Measurements from ENCODE around the gene C1orf159.
A peak's percentile ranks its signal among the peaks of the same experiment; 100 is the strongest.

Gene C1orf159

GRCh38 chr1:1091344-1092148, 24.3 kb downstream of the C1orf159 start:
- no peak for DNase-seq

DNA sequence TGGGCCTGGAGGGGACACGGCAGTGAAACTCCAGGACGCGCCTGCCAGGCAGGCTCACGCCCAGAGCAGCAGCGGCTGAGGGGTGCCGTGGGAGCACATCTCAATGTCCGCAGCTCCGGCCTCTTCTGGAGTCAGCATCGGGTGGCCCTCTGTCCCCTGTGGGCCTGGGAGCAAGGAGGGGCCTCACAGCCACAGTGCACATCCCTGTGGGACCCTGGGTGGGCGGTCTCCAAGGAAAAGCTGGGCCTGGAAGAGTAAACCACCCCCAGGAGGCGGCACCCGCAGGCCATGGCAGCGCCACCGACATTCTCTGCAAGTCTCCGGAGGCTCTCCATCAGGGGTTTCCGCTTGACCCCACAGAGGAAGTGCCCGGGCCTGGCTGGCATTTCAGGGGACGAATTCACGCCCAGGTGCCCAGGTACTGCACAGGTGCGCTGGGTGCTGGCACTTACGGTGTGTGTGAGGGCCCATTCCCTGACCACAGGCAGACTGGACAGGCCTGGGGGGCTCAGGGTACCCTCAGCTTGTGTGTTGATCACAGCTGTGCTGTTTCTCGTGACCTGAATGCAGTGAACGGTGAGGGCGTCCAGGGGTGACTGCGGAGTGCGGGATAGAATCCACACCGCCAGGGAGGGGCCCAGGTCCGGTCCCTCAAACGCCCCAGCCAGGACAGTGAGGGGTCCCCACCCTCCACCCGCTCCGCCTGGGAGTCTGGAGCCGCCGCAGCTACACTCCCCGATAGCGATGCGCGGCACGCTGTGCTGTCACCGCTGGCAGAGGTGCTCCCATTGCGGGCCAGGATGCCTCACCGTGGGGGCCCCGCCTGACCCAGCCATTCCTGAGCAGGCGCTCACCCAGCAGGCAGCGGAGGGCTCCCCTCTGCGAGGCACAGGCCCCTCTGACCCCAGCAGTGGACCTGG, 25.2 kb downstream of the C1orf159 start:
- DNase-seq = no peak

DNA sequence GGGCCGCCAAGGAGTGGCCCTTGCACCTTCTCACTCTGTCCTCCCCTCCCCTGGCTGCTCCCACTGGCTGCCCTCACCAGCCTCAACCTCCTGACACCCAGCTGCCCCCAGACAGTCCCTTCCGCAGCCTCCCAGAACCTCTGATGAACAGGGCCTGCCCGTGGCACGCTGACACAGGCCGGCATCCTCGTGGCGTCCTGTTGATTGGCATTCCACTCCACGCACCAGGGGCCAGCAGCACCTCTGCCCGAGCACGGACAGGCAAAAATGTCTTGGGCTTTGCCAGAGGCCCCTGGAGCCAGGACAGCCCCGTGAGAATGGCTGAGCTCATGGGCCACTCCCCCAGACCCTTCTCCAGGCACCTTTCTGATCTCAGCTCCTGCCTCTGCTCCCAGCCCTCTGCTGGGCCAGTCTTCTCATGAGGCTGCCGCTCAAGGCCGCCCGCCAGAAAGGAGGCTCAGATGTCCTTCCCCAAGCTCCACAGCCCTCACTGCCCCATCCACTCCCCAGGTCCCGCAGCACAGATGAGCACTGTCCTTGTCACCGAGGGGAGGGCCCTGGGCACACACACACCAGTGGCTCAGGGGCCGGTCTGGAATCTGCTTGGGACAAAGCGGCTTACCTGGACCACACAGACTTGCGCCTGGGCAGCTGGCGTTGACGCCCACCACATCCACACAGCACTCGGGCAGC, 26.0 kb downstream of the C1orf159 start:
- no peak for DNase-seq

- no peak for DNase-seq
Observed at GRCh38 chr1:1088801-1089680, 26.8 kb downstream of the C1orf159 start.

- DNase-seq = no peak
Observed at GRCh38 chr1:1088029-1088800, 27.7 kb downstream of the C1orf159 start.

DNA sequence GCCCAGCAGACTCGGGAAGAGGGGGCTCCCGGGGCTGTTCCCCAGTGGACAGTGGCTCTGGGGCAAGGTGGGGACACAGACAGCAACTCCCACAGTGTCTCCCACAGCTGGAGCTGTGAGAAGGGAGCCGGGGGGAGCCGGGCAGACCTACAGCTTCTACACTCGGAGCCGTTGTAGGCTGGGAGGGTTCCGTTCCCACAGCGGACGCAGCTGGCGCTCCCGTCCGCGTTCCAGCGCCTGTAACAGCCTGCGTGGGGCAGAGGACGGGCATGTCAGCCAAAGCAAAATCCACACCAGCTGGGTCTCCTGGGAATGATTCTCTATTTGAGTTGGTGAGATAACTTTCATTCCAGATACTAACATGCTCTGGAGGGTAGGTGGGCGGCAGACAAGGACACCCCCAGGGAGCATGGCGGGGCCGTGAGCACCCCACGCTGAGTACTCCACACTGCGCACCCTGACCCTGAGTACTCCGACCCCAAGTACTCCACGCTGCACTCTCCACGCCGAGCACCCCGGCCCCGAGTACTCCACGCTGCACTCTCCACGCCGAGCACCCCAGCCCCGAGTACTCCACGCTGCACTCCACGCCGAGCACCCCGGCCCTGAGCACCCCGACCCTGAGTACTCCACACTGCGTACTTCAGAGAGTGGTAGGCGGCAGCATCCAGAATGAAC, 28.4 kb downstream of the C1orf159 start:
- DNase-seq = no peak

- no peak for DNase-seq
Observed at GRCh38 chr1:1086911-1087341, 29.0 kb downstream of the C1orf159 start.

DNA sequence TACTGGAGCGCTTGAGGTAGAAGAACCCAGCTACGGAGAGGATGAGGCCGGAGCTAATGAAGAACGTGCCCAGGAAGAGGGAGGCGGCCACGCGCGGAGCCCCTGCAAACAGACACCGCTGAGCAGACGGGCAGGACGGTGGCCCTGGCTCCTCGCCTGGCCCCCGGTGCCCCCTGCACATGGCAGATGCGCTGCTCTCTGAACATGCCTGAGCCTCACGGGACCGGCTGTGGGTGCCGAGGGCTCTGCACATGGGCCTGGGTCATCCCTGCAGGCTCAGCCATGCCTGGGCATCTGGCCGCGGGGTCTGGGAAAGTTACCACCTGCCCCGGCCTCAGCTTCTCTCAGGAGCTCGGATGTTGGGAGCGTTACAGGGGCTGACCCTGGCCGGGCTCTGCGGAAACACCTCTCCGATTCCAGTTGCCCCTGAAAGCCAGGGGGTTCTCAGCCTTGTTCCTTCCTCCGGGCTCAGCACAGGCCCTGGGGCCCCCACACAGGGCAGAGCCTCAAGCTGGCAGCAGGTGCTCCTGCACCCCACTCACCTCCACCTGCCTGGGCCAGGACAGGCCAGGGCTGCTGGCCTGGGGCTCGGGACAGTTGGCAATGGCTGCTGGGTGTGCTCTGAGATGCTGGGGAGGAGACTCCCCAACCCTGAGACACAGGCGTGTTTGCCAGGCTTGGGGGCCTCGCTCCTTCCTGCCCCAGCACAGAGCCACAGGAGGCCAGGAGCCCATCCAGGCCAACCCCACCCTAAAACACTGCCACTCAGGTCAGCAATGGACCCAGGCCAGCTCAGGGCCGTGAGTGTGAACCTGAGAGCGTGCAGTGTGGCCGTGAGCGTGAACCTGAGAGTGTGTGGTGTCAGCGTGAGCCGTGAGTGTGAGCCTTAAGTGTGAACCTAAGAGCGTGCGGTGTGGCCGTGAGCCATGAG, 29.7 kb downstream of the C1orf159 start:
- no peak for DNase-seq

GRCh38 chr1:1085171-1085841, 30.6 kb downstream of the C1orf159 start:
- no peak for DNase-seq

DNA sequence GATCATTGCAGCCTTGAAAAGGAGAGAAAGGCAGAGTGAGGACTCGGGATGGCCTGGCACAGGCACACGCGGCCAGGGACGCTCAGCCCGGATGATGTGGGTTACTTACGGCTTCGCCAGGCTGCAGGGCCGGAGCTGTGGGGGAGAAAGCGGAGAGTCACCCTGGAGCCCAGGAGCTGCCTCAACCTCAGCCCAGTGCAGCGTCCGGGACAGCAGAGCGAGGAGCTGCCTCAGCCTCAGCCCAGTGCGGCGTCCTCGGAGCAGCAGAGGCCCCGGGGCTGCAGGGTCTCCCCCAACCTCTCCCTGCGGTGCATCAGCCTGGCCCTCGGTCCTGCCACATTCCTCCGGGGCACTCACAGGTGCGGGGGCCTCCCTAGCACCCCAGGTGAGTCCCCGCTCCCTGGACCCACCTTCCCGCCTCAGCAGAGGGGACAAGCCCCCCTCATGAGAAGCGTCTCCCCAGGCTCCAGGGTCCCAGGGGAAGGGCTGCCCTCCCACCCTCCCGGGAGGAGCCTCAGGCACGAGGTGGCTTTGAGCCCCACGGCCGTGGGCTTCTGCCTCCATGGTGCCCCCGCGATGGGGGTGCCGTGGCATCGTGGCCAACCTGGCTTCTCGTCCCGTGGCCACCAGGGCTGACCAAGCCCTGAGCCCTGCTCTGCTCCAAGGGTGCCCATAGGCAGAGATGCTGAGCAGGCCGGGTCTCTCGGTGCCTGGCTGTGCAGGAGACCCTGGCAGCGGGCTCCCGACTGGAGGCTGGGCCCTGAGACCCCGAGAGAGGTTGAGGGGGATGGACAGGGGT, 31.3 kb downstream of the C1orf159 start:
- DNase-seq = peak; percentile 1

DNA sequence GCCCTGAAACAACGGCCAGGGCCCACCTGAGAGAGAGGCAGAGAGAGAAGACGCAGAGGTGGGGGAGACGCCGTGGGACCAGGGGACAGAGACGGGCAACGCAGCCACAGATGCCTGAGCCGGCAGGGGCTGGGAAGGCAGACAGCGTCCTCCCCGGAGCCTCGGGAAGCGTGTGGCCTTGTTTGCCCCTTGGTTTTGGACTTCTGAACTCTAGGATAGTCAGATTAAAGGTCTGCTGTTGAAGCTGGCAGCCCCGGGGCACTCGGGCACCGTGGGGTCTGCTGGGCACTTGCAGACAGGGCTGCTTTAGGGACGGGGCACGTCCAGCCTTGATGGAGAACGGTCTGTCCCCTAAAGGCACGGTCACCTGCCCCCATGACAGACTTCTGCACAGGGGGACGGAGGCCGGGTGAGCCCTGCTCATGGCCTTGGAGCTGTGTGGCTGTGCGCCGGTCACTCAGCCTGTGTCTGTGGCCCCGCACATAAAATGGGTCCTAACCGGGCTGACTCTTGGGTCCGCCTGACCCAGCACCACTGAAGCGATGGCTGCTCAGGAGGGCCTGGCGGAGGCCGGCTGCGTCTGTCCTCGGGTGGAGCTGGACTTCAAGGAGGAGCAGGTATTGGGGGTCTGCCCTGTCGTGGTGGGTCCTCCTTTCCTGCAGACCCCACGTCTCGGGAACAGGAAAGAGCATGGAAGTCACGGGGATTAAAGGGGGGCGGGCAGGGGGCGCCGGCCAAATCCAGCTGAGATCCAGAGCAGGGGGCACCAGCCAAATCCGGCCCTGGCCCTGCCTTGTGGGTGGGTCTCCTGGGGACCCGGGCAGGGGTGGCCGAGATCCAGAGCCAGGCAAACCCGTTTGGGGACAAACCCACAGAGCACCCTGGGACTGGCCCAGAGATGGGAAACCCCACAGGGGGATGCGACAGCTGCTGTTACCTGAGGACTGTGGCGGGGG, 32.2 kb downstream of the C1orf159 start:
- DNase-seq = peak; percentile 3

DNA sequence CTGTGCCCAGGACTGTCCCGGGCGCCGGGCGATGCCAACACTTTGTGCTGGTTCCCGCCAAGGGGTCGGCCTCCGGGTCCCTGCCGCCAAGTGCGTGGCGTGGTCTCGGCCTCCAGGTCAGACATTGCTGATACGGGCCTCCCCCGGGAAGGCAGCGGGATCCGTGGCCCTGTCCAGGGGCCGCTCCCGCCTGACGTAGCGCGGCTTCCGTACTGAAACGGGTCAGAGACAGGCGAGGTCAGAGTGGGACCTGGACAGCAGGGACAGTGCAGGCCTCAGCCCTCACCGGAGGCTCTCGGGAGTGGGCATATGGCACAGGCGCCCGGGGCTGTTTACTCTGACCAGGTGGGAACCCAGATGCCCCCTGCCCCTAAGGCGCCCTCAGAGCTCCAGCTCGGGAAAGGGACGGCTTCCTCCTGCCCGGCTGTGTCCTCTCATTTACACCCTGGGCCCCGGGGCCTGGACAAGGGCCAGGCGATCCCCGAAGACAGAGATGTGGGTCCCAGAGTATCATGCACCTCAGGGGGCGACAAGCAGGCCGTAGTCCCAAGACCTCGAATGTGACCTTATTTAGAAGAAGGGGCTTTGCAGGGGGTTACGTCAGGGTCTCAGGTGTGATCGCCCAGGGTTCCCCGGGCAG, 33.0 kb downstream of the C1orf159 start:
- DNase-seq = peak; percentile 1

DNA sequence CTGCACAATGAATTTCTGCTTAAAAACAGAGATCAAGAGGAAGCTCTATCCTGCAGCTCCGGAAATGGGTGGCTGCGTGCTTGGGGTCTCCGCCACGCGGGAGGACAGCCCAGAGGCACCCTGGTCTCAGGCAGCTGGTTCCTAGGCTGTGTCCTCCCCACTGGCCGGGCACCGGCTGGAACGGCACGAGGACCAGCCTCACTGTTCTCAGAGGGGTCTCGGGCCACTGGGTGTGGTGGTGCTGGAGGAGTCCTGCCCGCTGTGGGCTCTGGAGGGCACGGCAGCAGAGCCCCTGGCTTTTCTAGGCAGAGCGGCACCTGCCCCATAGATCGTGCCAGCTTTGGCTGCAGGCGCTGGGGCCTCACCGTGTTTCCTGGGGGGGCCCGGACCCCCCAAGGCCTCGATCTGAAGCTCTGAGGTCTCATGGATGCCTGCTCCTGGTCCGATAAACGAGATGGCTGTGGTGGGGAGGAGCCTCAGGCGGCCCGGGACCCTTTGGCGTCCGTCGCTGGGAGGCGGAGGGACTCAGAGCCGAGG, 33.6 kb downstream of the C1orf159 start:
- peak; percentile 1 for DNase-seq

DNA sequence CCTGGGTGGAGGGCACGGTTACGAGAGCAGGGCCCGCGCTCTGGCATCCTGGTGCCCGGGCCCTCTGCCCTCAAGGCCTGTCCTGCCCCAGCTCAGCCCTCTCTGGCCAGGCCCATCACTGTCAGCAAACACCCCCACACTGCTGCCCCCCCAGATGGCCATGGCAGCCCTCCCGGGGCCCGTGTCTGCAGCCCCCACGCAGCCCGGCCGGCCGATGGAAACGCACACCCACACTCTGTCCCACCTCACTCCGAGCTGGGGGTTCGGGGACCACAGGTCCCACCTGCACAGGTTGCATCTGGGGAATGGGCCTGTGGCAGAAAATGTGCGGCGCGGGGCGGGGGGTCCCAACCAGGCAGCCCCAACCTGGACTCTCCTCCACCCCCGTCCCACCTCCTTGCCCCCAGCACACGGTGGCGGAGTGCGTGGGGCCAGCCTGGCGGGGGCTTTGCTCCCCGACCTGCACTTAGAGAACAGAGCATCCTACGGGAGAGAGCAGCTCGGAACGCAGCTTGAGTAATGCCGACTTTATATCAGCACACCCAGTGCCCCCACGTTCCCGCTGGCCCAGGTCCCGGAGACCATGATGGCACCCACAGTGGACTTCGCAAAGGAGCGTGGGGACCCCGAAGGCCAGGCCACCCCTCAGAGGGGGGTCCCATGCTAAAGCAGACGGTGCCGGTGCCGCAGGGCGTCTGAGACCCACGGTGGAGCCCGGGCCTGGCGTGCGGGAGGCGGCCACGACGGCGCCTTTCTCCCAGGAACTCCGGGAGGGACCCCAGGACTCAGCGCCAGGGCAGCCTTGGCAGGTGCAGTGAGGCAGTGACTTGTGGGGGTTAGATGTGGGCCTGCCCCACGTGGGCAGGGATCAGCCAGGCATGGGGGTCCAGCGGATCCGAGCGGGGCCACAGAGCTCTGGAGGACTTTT, 34.3 kb downstream of the C1orf159 start:
- peak; percentile 0 for DNase-seq

GRCh38 chr1:1080951-1081310, 35.0 kb downstream of the C1orf159 start:
- peak; percentile 1 for DNase-seq
